ENCODE results near the gene LYPD6B.

GRCh38 chr2:149246186-149246585 lies 207.7 kb downstream of the LYPD6B start:
- TF ChIP-seq CTCF (IDR thresholded peaks at IDR 0.05) (no peak), EZH2 (IDR thresholded peaks at IDR 0.05; ENCODE audit: borderline replicate concordance, insufficient read depth, low read depth, low read length, poor library complexity, severe bottlenecking) (no peak)

Measured in B cell (primary cell).